ENCODE data around the gene CACHD1.

CACHD1 gene

GRCh38 chr1:64499011-64499410, 29.1 kb downstream of the CACHD1 start:
- Histone ChIP-seq H3K27me3 (ENCODE audit: insufficient read depth, low read length, poor library complexity) (no peaks in the 10 kb centered on the region), H3K4me1 (ENCODE audit: control insufficient read depth, low read depth, low read length) (peaks cover 20% of the 10 kb centered on the region), H3K56ac (ENCODE audit: low read length) (no peak overlapping the region), H3K4ac (ENCODE audit: low read depth, low read length) (no peak overlapping the region), H4K5ac (ENCODE audit: low read length) (no peak overlapping the region), H4K8ac (ENCODE audit: low read depth, low read length) (peak overlapping the region; percentile 56), H3K23ac (ENCODE audit: low read length) (no peak overlapping the region), H3K79me1 (ENCODE audit: low read length) (peaks cover 17% of the 10 kb centered on the region), H3K4me3 (ENCODE audit: low read length) (no peak overlapping the region), H3K36me3 (ENCODE audit: control insufficient read depth, insufficient read depth, low read length) (no peaks in the 10 kb centered on the region), H2BK120ac (ENCODE audit: low read depth, low read length) (no peak overlapping the region), H3K27ac (ENCODE audit: low read depth, low read length) (no peak overlapping the region), H3K18ac (ENCODE audit: low read length) (no peak overlapping the region), H2BK5ac (ENCODE audit: low read length) (no peak overlapping the region), H3K9ac (ENCODE audit: low read length) (no peak overlapping the region), H2BK15ac (replicated peaks; ENCODE audit: low read depth) (no peak overlapping the region), H3K79me2 (ENCODE audit: control insufficient read depth, insufficient read depth, low read length) (peaks cover 34% of the 10 kb centered on the region), H3K4me2 (ENCODE audit: low read length) (no peak overlapping the region), H2AK5ac (ENCODE audit: low read length) (no peak overlapping the region)
- no peak for DNase-seq
- WGBS (ENCODE audit: extremely low coverage, insufficient coverage, low lambda C conversion rate), result no CpG with 5 or more reads among the region's 6 CpGs

- H3K23ac ChIP-seq (ENCODE audit: low read length), result no peak overlapping the region
- H3K79me1 ChIP-seq (ENCODE audit: low read length), result peaks cover 18% of the 10 kb centered on the region
- H2AK5ac ChIP-seq (ENCODE audit: low read length), result no peak overlapping the region
- no peak overlapping the region for H4K5ac ChIP-seq (ENCODE audit: low read length)
- no peak overlapping the region for H3K4ac ChIP-seq (ENCODE audit: low read depth, low read length)
- H3K56ac ChIP-seq (ENCODE audit: low read length), result no peak overlapping the region
- no CpG with 5 or more reads among the region's 1 CpG for WGBS (ENCODE audit: extremely low coverage, insufficient coverage, low lambda C conversion rate)
- no peak overlapping the region for H2BK5ac ChIP-seq (ENCODE audit: low read length)
- H3K9ac ChIP-seq (ENCODE audit: low read length), result no peak overlapping the region
- H3K18ac ChIP-seq (ENCODE audit: low read length), result no peak overlapping the region
- H2BK120ac ChIP-seq (ENCODE audit: low read depth, low read length), result no peak overlapping the region
- H3K27me3 ChIP-seq (ENCODE audit: insufficient read depth, low read length, poor library complexity), result no peaks in the 10 kb centered on the region
- H3K27ac ChIP-seq (ENCODE audit: low read depth, low read length), result no peak overlapping the region
- peaks cover 21% of the 10 kb centered on the region for H3K4me1 ChIP-seq (ENCODE audit: control insufficient read depth, low read depth, low read length)
- peak; percentile 92 for DNase-seq
- H3K36me3 ChIP-seq (ENCODE audit: control insufficient read depth, insufficient read depth, low read length), result no peaks in the 10 kb centered on the region
- no peak overlapping the region for H2BK15ac ChIP-seq (replicated peaks; ENCODE audit: low read depth)
- no peak overlapping the region for H4K8ac ChIP-seq (ENCODE audit: low read depth, low read length)
- peaks cover 34% of the 10 kb centered on the region for H3K79me2 ChIP-seq (ENCODE audit: control insufficient read depth, insufficient read depth, low read length)
- no peak overlapping the region for H3K4me2 ChIP-seq (ENCODE audit: low read length)
- no peak overlapping the region for H3K4me3 ChIP-seq (ENCODE audit: low read length)
Measured at GRCh38 chr1:64499966-64500365, 30.0 kb downstream of the CACHD1 start.

- Histone ChIP-seq H3K4me1 (ENCODE audit: control insufficient read depth, low read depth, low read length) (peaks cover 24% of the 10 kb centered on the region), H3K4me3 (ENCODE audit: low read length) (no peak overlapping the region), H2BK5ac (ENCODE audit: low read length) (no peak overlapping the region), H3K79me1 (ENCODE audit: low read length) (peaks cover 19% of the 10 kb centered on the region), H2BK15ac (replicated peaks; ENCODE audit: low read depth) (no peak overlapping the region), H2AK5ac (ENCODE audit: low read length) (no peak overlapping the region), H3K4me2 (ENCODE audit: low read length) (no peak overlapping the region), H3K27ac (ENCODE audit: low read depth, low read length) (no peak overlapping the region), H3K56ac (ENCODE audit: low read length) (no peak overlapping the region), H3K27me3 (ENCODE audit: insufficient read depth, low read length, poor library complexity) (no peaks in the 10 kb centered on the region), H4K8ac (ENCODE audit: low read depth, low read length) (no peak overlapping the region), H2BK120ac (ENCODE audit: low read depth, low read length) (no peak overlapping the region), H3K23ac (ENCODE audit: low read length) (no peak overlapping the region), H4K5ac (ENCODE audit: low read length) (no peak overlapping the region), H3K4ac (ENCODE audit: low read depth, low read length) (no peak overlapping the region), H3K79me2 (ENCODE audit: control insufficient read depth, insufficient read depth, low read length) (peaks cover 36% of the 10 kb centered on the region), H3K18ac (ENCODE audit: low read length) (no peak overlapping the region), H3K36me3 (ENCODE audit: control insufficient read depth, insufficient read depth, low read length) (no peaks in the 10 kb centered on the region), H3K9ac (ENCODE audit: low read length) (no peak overlapping the region)
- DNase-seq, result no peak
- no CpG with 5 or more reads among the region's 1 CpG for WGBS (ENCODE audit: extremely low coverage, insufficient coverage, low lambda C conversion rate)
Measured at GRCh38 chr1:64502083-64502482, 32.2 kb downstream of the CACHD1 start.

GRCh38 chr1:64502931-64503330, 33.0 kb downstream of the CACHD1 start:
- Histone ChIP-seq H3K23ac (ENCODE audit: low read length) (no peak overlapping the region), H3K79me1 (ENCODE audit: low read length) (peaks cover 23% of the 10 kb centered on the region), H3K56ac (ENCODE audit: low read length) (no peak overlapping the region), H3K4me2 (ENCODE audit: low read length) (no peak overlapping the region), H3K18ac (ENCODE audit: low read length) (no peak overlapping the region), H3K4ac (ENCODE audit: low read depth, low read length) (no peak overlapping the region), H3K27ac (ENCODE audit: low read depth, low read length) (no peak overlapping the region), H2BK120ac (ENCODE audit: low read depth, low read length) (no peak overlapping the region), H2BK5ac (ENCODE audit: low read length) (no peak overlapping the region), H3K4me1 (ENCODE audit: control insufficient read depth, low read depth, low read length) (peaks cover 22% of the 10 kb centered on the region), H2BK15ac (replicated peaks; ENCODE audit: low read depth) (no peak overlapping the region), H3K36me3 (ENCODE audit: control insufficient read depth, insufficient read depth, low read length) (no peaks in the 10 kb centered on the region), H4K5ac (ENCODE audit: low read length) (no peak overlapping the region), H3K79me2 (ENCODE audit: control insufficient read depth, insufficient read depth, low read length) (peaks cover 38% of the 10 kb centered on the region), H3K27me3 (ENCODE audit: insufficient read depth, low read length, poor library complexity) (no peaks in the 10 kb centered on the region), H2AK5ac (ENCODE audit: low read length) (no peak overlapping the region), H3K9ac (ENCODE audit: low read length) (no peak overlapping the region), H4K8ac (ENCODE audit: low read depth, low read length) (no peak overlapping the region), H3K4me3 (ENCODE audit: low read length) (no peak overlapping the region)
- DNase-seq, result no peak
- WGBS (ENCODE audit: extremely low coverage, insufficient coverage, low lambda C conversion rate), result no CpG with 5 or more reads among the region's 2 CpGs

GRCh38 chr1:64505232-64505943, 35.5 kb downstream of the CACHD1 start:
- Histone ChIP-seq H3K18ac (ENCODE audit: low read length) (peak overlapping the region; percentile 88), H3K79me2 (ENCODE audit: control insufficient read depth, insufficient read depth, low read length) (peaks cover 36% of the 10 kb centered on the region), H4K5ac (ENCODE audit: low read length) (no peak overlapping the region), H3K4ac (ENCODE audit: low read depth, low read length) (no peak overlapping the region), H3K9ac (ENCODE audit: low read length) (peak overlapping the region; percentile 70), H2BK15ac (replicated peaks; ENCODE audit: low read depth) (no peak overlapping the region), H3K79me1 (ENCODE audit: low read length) (peaks cover 25% of the 10 kb centered on the region), H3K23ac (ENCODE audit: low read length) (no peak overlapping the region), H2BK120ac (ENCODE audit: low read depth, low read length) (no peak overlapping the region), H2AK5ac (ENCODE audit: low read length) (no peak overlapping the region), H3K36me3 (ENCODE audit: control insufficient read depth, insufficient read depth, low read length) (no peaks in the 10 kb centered on the region), H3K4me2 (ENCODE audit: low read length) (peak overlapping the region; percentile 4), H4K8ac (ENCODE audit: low read depth, low read length) (no peak overlapping the region), H3K4me3 (ENCODE audit: low read length) (no peak overlapping the region), H3K27me3 (ENCODE audit: insufficient read depth, low read length, poor library complexity) (no peaks in the 10 kb centered on the region), H3K27ac (ENCODE audit: low read depth, low read length) (no peak overlapping the region), H3K56ac (ENCODE audit: low read length) (peak overlapping the region; percentile 87), H3K4me1 (ENCODE audit: control insufficient read depth, low read depth, low read length) (peaks cover 25% of the 10 kb centered on the region), H2BK5ac (ENCODE audit: low read length) (no peak overlapping the region)
- no CpG with 5 or more reads among the region's 51 CpGs for WGBS (ENCODE audit: extremely low coverage, insufficient coverage, low lambda C conversion rate)
- DNase-seq, result peak; percentile 93
